Measurements from ENCODE around the gene RNF128. TPM values are rescaled to one million over a fixed set of nuclear protein-coding genes. Genes with fewer than 3 reads are reported as not detected.

RNF128 gene
- total RNA-seq, 1 experiment from 2014 or later = 0.17 TPM

GRCh38 chrX:106740193-106740780 lies 13.8 kb downstream of the RNF128 start:
- no peaks in the 10 kb centered on the region for H3K9me3 ChIP-seq (ENCODE audit: insufficient read depth, low read depth)
- no peaks in the 10 kb centered on the region for H4K20me1 ChIP-seq (ENCODE audit: insufficient read depth)
- no peaks in the 10 kb centered on the region for H3K9me2 ChIP-seq (ENCODE audit: insufficient read depth)
- TF ChIP-seq CTCF (conservative IDR thresholded peaks at IDR 0.05) = no peak
- TF ChIP-seq EZH2 (IDR thresholded peaks at IDR 0.05; ENCODE audit: low read depth) = no peak
- H3K27ac ChIP-seq = no peak overlapping the region
- no peak for DNase-seq
- H3K36me3 ChIP-seq (ENCODE audit: low read depth) = no peaks in the 10 kb centered on the region
- no peaks in the 10 kb centered on the region for H3F3A ChIP-seq (ENCODE audit: insufficient read depth, low read depth)
- no peaks in the 10 kb centered on the region for H3K79me2 ChIP-seq (ENCODE audit: low read depth)
- no peak overlapping the region for H2AFZ ChIP-seq
- no peak overlapping the region for H3K4me3 ChIP-seq
- peaks cover 16% of the 10 kb centered on the region for H3K4me1 ChIP-seq (replicated peaks; ENCODE audit: insufficient read depth)
- ChIA-PET CTCF (no interaction called here), POLR2A (ENCODE audit: unreplicated experiment) (no interaction called here)
- intact Hi-C loops (cut with micrococcal nuclease; ENCODE audit: unreplicated experiment) = no loop called here
- no peak overlapping the region for H3K4me2 ChIP-seq
- BruUV-seq (replicated peaks) = no TSS peak
- no peaks in the 10 kb centered on the region for H3K27me3 ChIP-seq (ENCODE audit: insufficient read depth, low read depth)

DNA sequence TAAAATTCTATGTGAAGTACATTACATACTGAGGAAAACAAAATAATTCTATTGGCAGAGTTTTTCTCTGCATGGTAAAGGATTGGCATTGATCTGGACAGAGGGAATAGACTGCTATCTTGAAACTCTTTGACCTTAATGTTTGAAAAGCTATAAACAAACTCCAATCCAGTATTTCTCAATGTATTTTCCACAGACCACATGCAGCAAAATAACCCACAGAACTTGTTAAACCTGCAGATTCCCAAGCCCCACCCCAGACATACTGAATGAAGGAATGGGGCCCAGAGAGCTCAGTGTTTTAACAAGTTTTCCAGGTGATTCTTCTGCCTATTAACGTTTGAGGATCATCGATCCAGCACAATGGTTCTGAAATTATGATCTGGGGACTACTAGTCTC lies 15.7 kb downstream of the RNF128 start:
- no peak overlapping the region for H2AFZ ChIP-seq
- CTCF ChIA-PET = no interaction called here
- H3K36me3 ChIP-seq (ENCODE audit: low read depth) = no peaks in the 10 kb centered on the region
- H3K4me3 ChIP-seq = no peak overlapping the region
- H3K27me3 ChIP-seq (ENCODE audit: insufficient read depth, low read depth) = no peaks in the 10 kb centered on the region
- DNase-seq = peak in 1 of 2 experiments; percentile 59
- no peak overlapping the region for H3K27ac ChIP-seq
- H3F3A ChIP-seq (ENCODE audit: insufficient read depth, low read depth) = no peaks in the 10 kb centered on the region
- no peaks in the 10 kb centered on the region for H3K9me2 ChIP-seq (ENCODE audit: insufficient read depth)
- POLR2A ChIA-PET (ENCODE audit: unreplicated experiment) = interaction anchor here (0.6 kb wide), 1 partner anchor 16 kb away, joined by 3 read pairs; no protein-coding TSS in a partner anchor
- H3K4me1 ChIP-seq (replicated peaks; ENCODE audit: insufficient read depth) = peaks cover 16% of the 10 kb centered on the region
- no peaks in the 10 kb centered on the region for H3K79me2 ChIP-seq (ENCODE audit: low read depth)
- no peaks in the 10 kb centered on the region for H3K9me3 ChIP-seq (ENCODE audit: insufficient read depth, low read depth)
- no TSS peak for BruUV-seq (replicated peaks)
- intact Hi-C loops (cut with micrococcal nuclease; ENCODE audit: unreplicated experiment) = no loop called here
- TF ChIP-seq EZH2 (IDR thresholded peaks at IDR 0.05; ENCODE audit: low read depth) (no peak), CTCF (conservative IDR thresholded peaks at IDR 0.05) (no peak)
- no peaks in the 10 kb centered on the region for H4K20me1 ChIP-seq (ENCODE audit: insufficient read depth)
- peak overlapping the region; percentile 23; the same call in 1 of the 2 replicates for H3K4me2 ChIP-seq

DNA sequence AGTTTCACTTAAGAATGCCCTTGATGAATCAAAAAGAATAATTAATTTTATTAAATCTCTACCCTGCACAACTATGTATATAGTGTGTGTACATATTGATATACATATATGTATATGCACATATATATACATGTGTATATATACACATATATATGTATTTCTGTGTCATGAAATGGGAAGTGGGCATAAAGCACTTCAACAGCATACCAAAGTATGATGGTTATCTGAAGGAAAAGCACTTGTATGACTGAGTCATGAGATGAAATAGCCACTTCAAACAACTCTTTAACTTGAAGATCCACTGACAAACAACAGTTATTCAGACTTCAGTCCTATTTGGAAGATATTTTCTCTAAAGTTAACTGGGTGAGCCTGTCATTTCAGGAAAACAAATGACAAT lies 16.3 kb downstream of the RNF128 start:
- DNase-seq = no peak
- no peak for TF ChIP-seq CTCF (conservative IDR thresholded peaks at IDR 0.05)
- TF ChIP-seq EZH2 (IDR thresholded peaks at IDR 0.05; ENCODE audit: low read depth) = no peak
- POLR2A ChIA-PET (ENCODE audit: unreplicated experiment) = interaction anchor here (0.6 kb wide), 1 partner anchor 15 kb away, joined by 3 read pairs; no protein-coding TSS in a partner anchor
- H4K20me1 ChIP-seq (ENCODE audit: insufficient read depth) = no peaks in the 10 kb centered on the region
- H3K9me2 ChIP-seq (ENCODE audit: insufficient read depth) = no peaks in the 10 kb centered on the region
- 0 out of 2 replicates have a peak overlapping the region, but pooled peaks have one; percentile 16 for H3K4me2 ChIP-seq
- BruUV-seq (replicated peaks) = no TSS peak
- no peaks in the 10 kb centered on the region for H3K79me2 ChIP-seq (ENCODE audit: low read depth)
- H3K4me1 ChIP-seq (replicated peaks; ENCODE audit: insufficient read depth) = peaks cover 16% of the 10 kb centered on the region
- H3F3A ChIP-seq (ENCODE audit: insufficient read depth, low read depth) = no peaks in the 10 kb centered on the region
- no peak overlapping the region for H3K4me3 ChIP-seq
- no peaks in the 10 kb centered on the region for H3K27me3 ChIP-seq (ENCODE audit: insufficient read depth, low read depth)
- CTCF ChIA-PET = no interaction called here
- H3K36me3 ChIP-seq (ENCODE audit: low read depth) = no peaks in the 10 kb centered on the region
- H2AFZ ChIP-seq = no peak overlapping the region
- no peak overlapping the region for H3K27ac ChIP-seq
- no peaks in the 10 kb centered on the region for H3K9me3 ChIP-seq (ENCODE audit: insufficient read depth, low read depth)
- intact Hi-C loops (cut with micrococcal nuclease; ENCODE audit: unreplicated experiment) = no loop called here

All from PC-9 (cell line).